Ishikawa (cell line): ENCODE results near the gene CAMK1G.

ENCODE experiments used
- FOXM1 ChIP-seq: IDR thresholded peaks from 2 replicates; pipeline ENCODE4 v1.6.1; 2012; ENCODE audit warnings: low read depth, borderline replicate concordance
- NFIC ChIP-seq: IDR thresholded peaks from 2 replicates; pipeline ENCODE4 v1.6.1; 2012
- REST ChIP-seq: IDR thresholded peaks from 2 replicates; pipeline ENCODE4 v1.6.1; 2012; ENCODE audit warnings: low read depth, mild to moderate bottlenecking

- TF ChIP-seq NFIC: no peak
- no peak for TF ChIP-seq REST
- TF ChIP-seq FOXM1: no peak
These were observed 64.8 kb downstream of the CAMK1G start for GRCh38 chr1:209648346-209648745.
